GM12801 (cell line): ENCODE results near the gene MRPL22.

Experiments
- TF ChIP-seq, protein P1 (sequence below): IDR thresholded peaks from one replicate; pipeline ENCODE4 v1.5.1; 2011; ENCODE audit warnings: control low read depth; ENCODE audit not compliant: insufficient read length; ENCODE audit errors: extremely low read depth

The MRPL22 gene

DNA sequence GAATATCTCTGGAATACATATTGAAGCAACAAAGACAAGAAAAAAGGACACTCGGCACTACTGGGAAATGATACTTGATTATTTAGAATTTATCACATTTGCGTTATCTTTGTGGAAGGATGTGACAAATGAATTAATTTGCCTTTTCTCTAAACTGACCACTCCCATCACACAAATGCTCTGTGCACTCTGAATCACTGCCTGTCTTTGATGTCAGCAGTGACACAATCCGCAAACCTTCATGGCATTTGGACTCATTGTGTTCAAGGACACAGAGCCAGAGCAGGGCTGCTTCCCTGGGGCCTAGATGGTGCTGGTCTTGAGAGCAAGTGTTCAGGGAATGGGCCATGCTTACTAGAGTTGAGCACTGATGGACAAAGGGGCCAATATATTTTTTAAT, 67.8 kb downstream of the MRPL22 start:
- TF ChIP-seq, protein P1, sequence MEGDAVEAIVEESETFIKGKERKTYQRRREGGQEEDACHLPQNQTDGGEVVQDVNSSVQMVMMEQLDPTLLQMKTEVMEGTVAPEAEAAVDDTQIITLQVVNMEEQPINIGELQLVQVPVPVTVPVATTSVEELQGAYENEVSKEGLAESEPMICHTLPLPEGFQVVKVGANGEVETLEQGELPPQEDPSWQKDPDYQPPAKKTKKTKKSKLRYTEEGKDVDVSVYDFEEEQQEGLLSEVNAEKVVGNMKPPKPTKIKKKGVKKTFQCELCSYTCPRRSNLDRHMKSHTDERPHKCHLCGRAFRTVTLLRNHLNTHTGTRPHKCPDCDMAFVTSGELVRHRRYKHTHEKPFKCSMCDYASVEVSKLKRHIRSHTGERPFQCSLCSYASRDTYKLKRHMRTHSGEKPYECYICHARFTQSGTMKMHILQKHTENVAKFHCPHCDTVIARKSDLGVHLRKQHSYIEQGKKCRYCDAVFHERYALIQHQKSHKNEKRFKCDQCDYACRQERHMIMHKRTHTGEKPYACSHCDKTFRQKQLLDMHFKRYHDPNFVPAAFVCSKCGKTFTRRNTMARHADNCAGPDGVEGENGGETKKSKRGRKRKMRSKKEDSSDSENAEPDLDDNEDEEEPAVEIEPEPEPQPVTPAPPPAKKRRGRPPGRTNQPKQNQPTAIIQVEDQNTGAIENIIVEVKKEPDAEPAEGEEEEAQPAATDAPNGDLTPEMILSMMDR = no peak

DNA sequence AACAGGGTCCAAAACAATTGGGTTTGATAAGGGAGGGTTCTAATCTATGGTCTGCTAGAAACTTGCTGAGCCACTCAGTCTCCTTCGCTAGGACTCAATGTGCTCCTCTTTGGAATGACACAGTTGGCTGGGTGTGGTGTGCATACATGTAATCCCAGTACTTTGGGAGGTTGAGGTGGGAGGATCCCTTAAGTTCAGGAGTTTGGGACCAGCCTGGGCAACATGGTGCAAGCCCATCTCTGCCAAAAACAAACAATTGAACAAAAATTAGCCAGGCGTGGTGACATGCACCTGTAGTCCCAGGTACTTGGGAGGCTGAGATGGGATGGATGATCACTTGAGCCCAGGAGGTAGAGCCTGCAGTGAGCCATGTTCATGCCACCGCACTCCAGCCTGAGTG, 70.0 kb downstream of the MRPL22 start:
- TF ChIP-seq, protein P1 = no peak

DNA sequence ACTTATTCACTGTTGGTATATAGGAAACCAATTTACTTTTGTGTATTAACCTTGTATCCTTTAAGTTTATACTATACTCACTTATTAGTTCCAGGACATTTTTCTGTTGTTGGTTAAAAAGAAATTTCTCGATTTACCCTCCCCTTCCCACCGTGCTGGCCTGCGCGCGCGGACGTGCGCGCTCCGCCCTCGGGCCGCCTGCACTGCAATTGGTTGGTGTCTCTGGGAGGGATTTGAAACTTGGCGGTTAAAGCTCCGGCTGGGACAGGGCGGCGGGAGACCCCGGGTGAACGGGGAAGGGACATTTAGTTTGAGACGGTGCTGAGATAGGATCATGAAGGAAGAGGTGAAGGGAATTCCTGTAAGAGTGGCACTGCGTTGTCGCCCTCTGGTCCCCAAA, 72.7 kb downstream of the MRPL22 start, which contains the start of gene KIF4B:
KIF4B (plus strand) TSS at position 230 of the 400 bp plus-strand sequence; CDS start at position 335, 105 bp downstream.
- TF ChIP-seq, protein P1 = no peak

DNA sequence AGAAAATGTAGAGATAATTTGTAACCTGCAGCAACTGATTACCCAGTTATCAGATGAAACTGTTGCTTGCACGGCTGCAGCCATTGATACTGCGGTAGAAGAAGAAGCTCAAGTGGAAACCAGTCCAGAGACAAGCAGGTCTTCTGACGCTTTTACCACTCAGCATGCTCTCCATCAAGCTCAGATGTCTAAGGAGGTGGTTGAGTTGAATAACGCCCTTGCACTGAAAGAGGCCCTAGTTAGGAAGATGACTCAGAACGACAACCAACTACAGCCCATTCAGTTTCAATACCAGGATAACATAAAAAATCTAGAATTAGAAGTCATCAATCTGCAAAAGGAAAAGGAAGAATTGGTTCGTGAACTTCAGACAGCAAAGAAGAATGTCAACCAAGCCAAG, 74.4 kb downstream of the MRPL22 start:
- TF ChIP-seq, protein P1 = no peak

DNA sequence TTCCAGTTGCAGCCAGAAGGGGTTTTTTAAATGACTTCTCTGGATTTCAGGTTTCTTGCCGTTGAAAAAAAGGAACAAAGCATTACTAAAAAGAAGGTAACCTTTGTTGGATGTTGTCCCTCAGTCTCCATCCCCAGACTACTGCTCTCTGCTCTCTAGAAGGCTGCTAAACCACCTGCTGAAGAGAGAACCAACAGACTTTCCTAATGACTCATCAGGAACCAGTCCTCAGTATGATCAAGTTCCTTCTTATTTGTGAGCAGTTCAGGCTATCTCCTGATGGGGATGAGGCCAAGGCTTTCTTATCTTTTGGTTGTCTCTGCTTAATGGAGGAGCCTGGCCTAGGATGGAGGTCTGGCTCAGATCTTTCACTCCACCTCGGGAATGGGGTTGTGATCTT, 76.7 kb downstream of the MRPL22 start:
- TF ChIP-seq, protein P1 = no peak
